KMS-11 (cell line): ENCODE measurements around the gene RFT1.

Source experiments
- H2AFZ ChIP-seq: fragments of 200-600 bp; sonication (generic); 2 replicates; pipeline ENCODE4 v1.6.1; 2016; ENCODE audit warnings: antibody characterized with exemption, mixed run types, low read depth
- H3K27ac ChIP-seq: fragments of 200-600 bp; sonication (generic); 2 replicates; pipeline ENCODE4 v1.6.1; 2016; ENCODE audit warnings: mild to moderate bottlenecking, mixed run types
- H3K27me3 ChIP-seq: fragments of 200-600 bp; sonication (generic); 2 replicates; pipeline ENCODE4 v1.6.1; 2017; ENCODE audit warnings: mild to moderate bottlenecking, low read depth, mixed run types, moderate library complexity; ENCODE audit not compliant: insufficient read depth
- H3K36me3 ChIP-seq: fragments of 200-600 bp; sonication (generic); 2 replicates; pipeline ENCODE4 v1.6.1; 2017; ENCODE audit warnings: mild to moderate bottlenecking, mixed run types; ENCODE audit not compliant: insufficient read depth
- H3K4me1 ChIP-seq: fragments of 200-600 bp; sonication (generic); 2 replicates; pipeline ENCODE4 v1.6.1; 2016; ENCODE audit warnings: mild to moderate bottlenecking, low read depth, mixed run types; ENCODE audit not compliant: poor library complexity, severe bottlenecking
- H3K4me2 ChIP-seq: fragments of 200-600 bp; sonication (generic); 2 replicates; pipeline ENCODE4 v1.7.0; 2016; ENCODE audit warnings: mild to moderate bottlenecking, mixed run types
- H3K4me3 ChIP-seq: fragments of 200-600 bp; sonication (generic); IDR thresholded peaks from 2 replicates; pipeline ENCODE4 v1.6.1; 2017; ENCODE audit warnings: low read depth, low read length, mixed read lengths; ENCODE audit not compliant: insufficient read depth
- H3K79me2 ChIP-seq: fragments of 200-600 bp; sonication (generic); 2 replicates; pipeline ENCODE4 v1.6.1; 2016; ENCODE audit warnings: low read depth, mixed run types; ENCODE audit not compliant: insufficient read depth
- H3K9ac ChIP-seq: fragments of 200-600 bp; sonication (generic); 2 replicates; pipeline ENCODE4 v1.6.1; 2016; ENCODE audit warnings: mild to moderate bottlenecking, mixed run types
- H4K20me1 ChIP-seq: fragments of 200-600 bp; sonication (generic); 2 replicates; pipeline ENCODE4 v1.6.1; 2016; ENCODE audit warnings: mild to moderate bottlenecking, mixed run types; ENCODE audit not compliant: insufficient read depth
- CTCF ChIP-seq: fragments of 200-600 bp; sonication (generic); conservative IDR thresholded peaks from 2 replicates; pipeline ENCODE4 v1.6.1; 2017; ENCODE audit warnings: low read depth, mild to moderate bottlenecking, antibody characterized with exemption, low read length, moderate library complexity, mixed read lengths

Gene RFT1

GRCh38 chr3:53044711-53045517, 85.3 kb downstream of the RFT1 start:
- TF ChIP-seq CTCF, result no peak
- H2AFZ ChIP-seq, result peak overlapping the region; percentile 30; the same call in 1 of the 2 replicates
- peaks cover 10% of the 10 kb centered on the region; the same call in 1 of the 2 replicates for H3K79me2 ChIP-seq
- no peak overlapping the region for H3K4me3 ChIP-seq
- no peaks in the 10 kb centered on the region for H3K36me3 ChIP-seq
- H3K27me3 ChIP-seq, result no peaks in the 10 kb centered on the region; the same call in 1 of the 2 replicates
- H3K27ac ChIP-seq, result no peak overlapping the region; the same call in 1 of the 2 replicates
- H3K4me1 ChIP-seq, result peaks cover 12% of the 10 kb centered on the region
- H3K4me2 ChIP-seq, result peak overlapping the region; percentile 66
- no peaks in the 10 kb centered on the region for H4K20me1 ChIP-seq
- peak overlapping the region; percentile 12; the same call in 1 of the 2 replicates for H3K9ac ChIP-seq

GRCh38 chr3:53044371-53044710, 85.9 kb downstream of the RFT1 start:
- Histone ChIP-seq H2AFZ (peak overlapping the region; percentile 30; the same call in 1 of the 2 replicates), H3K4me2 (peak overlapping the region; percentile 66), H3K36me3 (no peaks in the 10 kb centered on the region), H3K9ac (peak overlapping the region; percentile 12; the same call in 1 of the 2 replicates), H3K4me1 (peaks cover 13% of the 10 kb centered on the region), H4K20me1 (no peaks in the 10 kb centered on the region), H3K79me2 (peaks cover 10% of the 10 kb centered on the region; the same call in 1 of the 2 replicates), H3K27me3 (no peaks in the 10 kb centered on the region; the same call in 1 of the 2 replicates), H3K4me3 (no peak overlapping the region), H3K27ac (no peak overlapping the region; the same call in 1 of the 2 replicates)
- no peak for TF ChIP-seq CTCF

- Histone ChIP-seq H3K4me2 (no peak overlapping the region), H3K27ac (no peak overlapping the region), H3K27me3 (no peaks in the 10 kb centered on the region; the same call in 1 of the 2 replicates), H4K20me1 (no peaks in the 10 kb centered on the region), H3K36me3 (no peaks in the 10 kb centered on the region), H3K4me3 (no peak overlapping the region), H2AFZ (no peak overlapping the region), H3K4me1 (peaks cover 18% of the 10 kb centered on the region), H3K9ac (no peak overlapping the region), H3K79me2 (peaks cover 10% of the 10 kb centered on the region; the same call in 1 of the 2 replicates)
- no peak for TF ChIP-seq CTCF
Observed at GRCh38 chr3:53043738-53044137, 86.5 kb downstream of the RFT1 start.

- H3K79me2 ChIP-seq, result peaks cover 10% of the 10 kb centered on the region; the same call in 1 of the 2 replicates
- H3K9ac ChIP-seq, result no peak overlapping the region
- no peak overlapping the region for H3K4me3 ChIP-seq
- TF ChIP-seq CTCF, result no peak
- no peaks in the 10 kb centered on the region for H3K36me3 ChIP-seq
- no peaks in the 10 kb centered on the region; the same call in 1 of the 2 replicates for H3K27me3 ChIP-seq
- no peak overlapping the region for H3K4me2 ChIP-seq
- H4K20me1 ChIP-seq, result no peaks in the 10 kb centered on the region
- peaks cover 18% of the 10 kb centered on the region for H3K4me1 ChIP-seq
- H2AFZ ChIP-seq, result no peak overlapping the region
- no peak overlapping the region for H3K27ac ChIP-seq
Observed at GRCh38 chr3:53042651-53043050, 87.6 kb downstream of the RFT1 start.
